Islet precursor cell (in vitro differentiated cells): Measurements from ENCODE around the gene AGAP1.

ENCODE experiments used
- DNase-seq: peaks from one replicate; pipeline ENCODE4 v3.0.0-alpha.2; 2018

Gene AGAP1

DNA sequence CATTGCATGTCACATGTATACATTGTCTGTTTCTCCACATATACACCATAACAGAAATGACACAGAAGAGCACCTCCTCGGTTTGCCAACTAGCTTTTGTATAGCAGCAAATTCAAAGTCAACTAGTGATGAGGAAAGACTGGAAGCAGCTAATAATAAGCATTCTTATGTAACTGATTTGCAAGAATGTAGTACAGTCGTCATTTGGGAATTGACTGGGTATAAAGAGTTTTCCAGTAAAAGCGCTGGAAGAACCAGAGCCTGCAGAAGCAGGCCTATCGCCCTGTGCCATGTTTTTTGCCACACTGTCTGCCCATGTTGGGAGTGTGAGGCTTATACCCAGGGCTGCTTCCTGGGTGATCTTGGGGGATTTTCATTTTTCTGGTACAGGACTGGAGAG, 363.8 kb downstream of the AGAP1 start:
- DNase-seq, result peak; percentile 11

DNA sequence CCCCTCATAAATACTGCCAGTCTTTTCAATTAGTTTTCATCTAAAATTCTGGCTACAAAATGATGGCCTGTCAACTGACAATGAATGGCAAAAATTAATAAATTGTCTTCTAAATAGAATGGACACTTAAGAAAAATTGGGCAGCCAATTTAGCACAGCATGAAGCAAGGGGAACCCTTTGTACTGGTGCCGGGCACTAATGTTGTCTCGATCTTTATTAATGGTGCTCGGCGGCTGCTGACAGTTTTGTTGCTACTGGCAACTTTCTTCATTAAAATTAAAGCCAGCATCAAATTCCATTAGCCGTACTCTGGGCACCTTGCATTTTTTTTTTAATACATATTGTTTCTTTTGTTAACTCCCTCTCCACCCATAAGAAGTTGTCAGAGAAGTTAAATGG, 365.0 kb downstream of the AGAP1 start:
- DNase-seq, result peak; percentile 4

DNA sequence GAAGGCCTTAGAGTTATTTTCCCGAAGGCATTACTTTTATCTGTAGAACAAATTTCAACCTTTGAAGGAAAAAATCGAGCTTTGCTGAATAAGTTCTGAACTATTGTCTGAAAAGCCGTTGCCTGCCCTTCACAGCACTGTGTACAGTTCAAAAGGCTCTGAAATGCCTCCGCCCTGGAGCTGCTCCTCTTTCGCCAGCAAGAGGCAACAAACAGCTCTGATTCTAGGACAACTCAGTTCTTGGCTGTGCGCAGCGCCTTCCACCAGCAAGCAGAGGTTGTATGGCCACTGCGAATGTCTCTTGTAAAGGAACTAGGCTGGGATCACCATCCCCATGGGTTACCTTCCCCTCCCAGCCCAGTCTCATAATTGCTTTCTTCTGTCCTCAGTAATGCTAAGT, 365.8 kb downstream of the AGAP1 start:
- peak; percentile 40 for DNase-seq

DNA sequence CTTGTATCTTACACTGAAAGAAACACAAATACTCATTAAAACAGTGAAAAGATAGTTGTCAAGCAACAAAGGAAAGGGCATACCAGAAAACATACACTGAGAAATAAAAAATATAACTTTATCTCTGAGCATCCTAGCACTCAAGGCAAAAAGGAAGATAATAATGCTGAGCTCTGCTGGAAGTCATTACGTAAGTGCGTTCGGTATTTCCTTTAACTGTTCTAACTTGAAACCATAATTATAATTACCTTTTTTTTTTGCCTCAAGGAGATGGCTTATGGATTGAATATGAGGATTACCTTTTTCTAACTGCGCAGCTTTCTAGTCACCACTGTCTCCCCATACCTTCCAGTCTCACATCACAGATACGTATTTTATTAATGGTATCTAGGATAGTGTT, 366.3 kb downstream of the AGAP1 start:
- no peak for DNase-seq

DNA sequence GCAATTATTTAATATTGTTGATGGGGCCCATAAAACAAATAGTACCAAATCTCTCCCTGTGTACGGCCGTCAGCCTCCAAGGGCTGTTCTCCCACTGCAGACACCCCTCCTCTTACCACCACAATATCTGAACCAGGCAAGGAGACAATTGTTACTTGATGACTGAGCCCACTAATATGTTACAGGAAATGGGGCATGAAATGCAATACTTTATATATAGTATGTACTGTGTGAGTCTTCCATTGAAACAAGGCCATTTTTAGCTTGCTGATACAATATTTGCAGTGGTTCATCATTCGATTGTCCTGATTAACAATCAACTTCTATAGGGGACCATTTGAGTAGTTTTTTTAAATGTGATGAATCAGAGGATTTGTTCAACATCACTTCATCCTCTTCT, 367.0 kb downstream of the AGAP1 start:
- peak; percentile 8 for DNase-seq

DNA sequence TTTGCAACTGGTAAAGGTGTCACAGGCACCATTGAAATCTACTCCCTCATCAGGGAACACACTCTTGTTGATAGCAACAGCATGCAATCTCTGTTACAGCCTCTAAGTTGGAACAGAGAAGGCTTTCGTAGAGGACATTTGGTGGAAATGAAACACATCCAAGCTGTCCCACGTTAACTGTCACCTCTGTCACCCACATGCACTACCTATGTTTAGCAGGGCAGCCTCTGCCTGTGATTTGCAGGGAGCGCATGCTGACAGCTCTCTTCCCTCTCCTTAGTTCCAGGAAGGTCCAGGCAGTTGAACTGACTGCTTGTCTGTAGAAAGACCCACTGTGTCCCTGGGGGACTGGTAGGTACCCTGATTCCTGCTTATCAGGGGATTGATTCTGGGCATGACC, 367.5 kb downstream of the AGAP1 start:
- peak; percentile 7 for DNase-seq

DNA sequence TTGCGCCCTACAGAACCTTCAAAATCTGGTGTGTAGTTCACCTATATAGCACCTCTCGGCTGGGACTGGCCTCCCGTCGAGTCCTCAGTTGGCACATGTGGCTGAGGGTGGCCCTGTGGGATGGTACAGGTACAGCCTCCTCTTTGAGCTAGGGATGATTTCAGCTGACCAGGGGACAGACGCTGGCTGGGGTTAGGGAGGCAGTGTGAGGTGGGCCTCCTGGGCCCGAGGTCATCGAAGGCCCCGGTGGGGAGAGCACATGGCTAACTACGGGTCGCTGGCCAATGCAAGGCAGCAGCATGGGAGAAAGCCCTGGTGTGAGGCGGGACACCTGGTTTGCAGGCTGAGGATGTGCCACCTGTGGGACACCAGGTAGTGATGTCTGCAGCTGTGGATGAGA, 369.6 kb downstream of the AGAP1 start:
- DNase-seq, result no peak

DNA sequence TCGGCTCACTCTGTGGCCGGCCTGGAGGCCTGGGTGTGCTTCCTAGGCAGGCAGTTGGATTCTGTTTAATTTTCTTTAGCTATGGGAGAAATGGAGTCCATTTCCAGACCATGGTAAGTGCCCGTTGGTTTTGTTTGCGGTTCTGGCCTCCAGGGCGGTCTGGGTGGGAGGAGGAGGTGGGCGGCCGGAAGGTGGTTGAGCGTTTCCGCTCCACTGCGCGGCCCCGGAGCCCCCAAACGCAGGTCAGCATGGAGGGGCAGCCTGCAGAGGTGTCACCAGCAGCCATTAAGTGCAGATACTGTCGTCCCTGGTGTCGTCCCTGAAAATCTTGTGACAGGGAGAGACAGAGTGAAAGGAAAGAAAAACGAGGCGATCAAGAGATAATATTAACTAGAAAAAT, 370.5 kb downstream of the AGAP1 start:
- no peak for DNase-seq

DNA sequence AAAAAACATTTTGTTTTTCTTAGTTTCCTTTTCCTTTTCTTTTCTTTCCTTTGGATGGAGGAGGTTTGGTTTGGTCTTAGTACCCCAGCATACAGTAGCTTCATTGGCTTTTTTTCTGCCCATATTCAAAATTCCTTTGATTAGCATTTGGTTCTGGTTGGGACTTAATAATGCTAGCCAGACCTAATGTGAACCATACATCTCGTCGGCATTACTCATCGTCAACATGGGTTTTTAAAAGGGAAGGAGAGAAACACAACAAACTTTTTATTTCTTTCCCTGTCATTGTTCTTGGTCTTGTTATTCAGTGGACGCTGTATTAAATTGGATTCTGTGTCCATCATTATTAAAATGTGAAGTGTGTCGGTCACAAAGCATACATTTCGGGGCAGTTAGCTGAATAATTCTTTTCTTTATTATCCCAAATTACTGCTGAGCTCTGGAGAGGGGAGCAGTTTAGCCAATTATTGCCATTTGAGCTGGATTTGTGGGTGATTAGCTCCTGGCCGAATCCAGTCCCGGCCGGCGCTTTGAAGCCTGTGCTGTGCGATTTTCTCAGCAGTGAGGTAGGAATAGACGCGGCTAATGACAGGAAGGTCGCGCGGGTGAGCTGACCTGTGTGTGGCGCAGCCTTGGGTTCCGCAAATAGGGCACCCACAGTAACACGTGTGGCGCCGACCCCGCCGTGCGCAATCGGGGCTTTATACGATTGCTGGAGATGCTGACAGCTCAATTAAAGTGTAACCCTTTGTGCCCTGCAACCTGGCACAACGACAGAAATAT, 371.1 kb downstream of the AGAP1 start:
- no peak for DNase-seq

DNA sequence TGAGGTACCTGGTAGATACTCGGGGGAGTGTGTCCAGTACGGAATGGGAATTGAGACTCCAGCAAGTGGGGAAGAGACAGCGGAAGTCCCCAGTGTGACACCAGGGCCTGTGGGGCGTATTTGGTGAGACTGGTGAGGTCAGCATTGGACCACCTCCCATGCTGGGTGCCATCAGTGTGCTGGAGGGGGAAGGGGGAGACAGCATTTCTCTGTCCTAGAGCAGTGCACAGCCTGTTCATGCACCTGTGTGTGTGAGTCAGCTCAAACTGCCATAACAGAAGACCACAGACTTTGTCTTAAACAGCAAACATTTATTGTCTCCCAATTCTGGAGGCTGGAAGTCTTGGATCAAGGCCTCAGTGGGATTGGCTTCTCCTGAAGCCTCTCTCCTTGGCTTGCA, 372.5 kb downstream of the AGAP1 start:
- no peak for DNase-seq

DNA sequence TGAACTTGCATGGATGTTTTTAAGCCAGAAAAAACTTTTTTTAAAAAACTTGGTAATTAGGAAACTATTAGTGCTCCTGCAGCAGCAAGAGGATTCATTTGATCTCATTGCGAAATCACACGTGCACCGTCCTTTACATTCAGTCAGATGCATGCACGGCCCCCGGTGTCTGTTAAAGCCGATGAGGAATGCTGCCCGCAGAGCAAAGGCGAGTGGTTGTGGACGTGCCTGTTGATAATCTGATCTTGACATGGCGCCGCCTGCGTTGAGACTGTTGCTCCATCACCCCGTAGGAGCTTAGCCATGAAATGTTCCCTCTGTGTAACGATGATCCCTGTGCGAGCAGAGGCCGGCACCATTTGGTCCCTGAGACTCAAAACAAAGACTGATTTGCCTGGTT, 374.4 kb downstream of the AGAP1 start:
- no peak for DNase-seq

DNA sequence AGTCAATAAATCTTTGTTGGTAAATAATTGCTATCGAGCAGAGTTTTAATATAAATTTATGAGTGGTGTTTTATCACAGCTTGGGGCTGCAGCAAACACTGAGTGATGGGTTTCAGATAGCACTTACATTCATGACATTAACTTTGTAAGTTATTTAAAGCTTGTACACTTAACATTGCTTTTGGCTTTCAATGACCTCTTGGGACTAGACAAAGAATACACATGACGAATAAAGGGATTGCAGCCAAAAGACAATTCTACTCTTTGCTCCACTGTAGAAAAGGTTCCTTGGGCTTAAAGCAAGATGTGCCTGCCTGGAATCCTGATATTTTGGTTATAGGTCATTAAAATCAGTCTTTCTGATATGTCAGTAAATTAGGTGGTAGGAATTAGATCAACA, 374.8 kb downstream of the AGAP1 start:
- no peak for DNase-seq

DNA sequence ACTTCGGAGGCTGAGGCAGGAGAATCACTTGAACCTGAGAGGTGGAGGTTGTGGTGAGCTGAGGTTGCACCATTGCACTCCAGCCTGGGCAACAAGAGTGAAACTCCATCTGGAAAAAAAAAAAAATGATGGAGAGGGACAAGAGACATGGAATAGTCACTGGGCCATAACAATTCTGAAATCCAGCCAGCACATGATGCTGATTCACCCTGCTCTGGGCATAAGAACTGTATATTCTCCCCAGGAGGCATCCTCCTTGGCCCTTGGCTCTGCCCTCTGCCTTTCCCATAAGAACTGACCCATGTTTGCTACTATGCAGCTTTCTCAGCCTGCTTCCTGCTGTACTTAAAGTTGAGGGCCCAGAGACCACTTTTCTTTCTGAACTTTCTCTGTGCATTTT, 376.7 kb downstream of the AGAP1 start:
- DNase-seq, result no peak

DNA sequence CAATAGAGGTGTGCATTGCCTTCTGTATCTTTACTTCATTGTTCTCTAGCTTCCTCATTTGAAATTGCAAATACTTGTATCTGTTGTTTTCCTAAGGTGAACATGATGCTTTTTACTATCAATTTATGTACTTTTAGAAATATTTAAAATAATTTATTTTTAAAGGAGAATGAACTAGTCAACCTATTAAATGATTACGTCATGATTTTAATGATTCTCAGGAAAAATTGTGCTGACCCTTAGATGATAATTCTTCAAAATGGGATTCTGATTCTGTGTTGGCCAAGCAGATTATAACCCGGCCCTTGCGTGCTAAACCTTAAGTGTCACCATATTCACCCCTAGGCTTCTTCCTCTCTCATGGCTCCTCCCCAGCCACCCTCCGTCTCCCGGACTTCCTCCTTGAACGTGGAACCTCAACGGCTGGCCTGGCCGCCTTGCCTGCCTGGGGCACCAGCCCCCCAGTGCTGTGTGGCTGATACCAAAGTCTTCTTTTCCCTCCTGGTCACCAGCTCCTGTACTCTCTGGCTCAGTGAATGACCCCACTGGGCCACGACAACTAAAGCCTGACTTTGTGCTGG, 382.3 kb downstream of the AGAP1 start:
- no peak for DNase-seq

DNA sequence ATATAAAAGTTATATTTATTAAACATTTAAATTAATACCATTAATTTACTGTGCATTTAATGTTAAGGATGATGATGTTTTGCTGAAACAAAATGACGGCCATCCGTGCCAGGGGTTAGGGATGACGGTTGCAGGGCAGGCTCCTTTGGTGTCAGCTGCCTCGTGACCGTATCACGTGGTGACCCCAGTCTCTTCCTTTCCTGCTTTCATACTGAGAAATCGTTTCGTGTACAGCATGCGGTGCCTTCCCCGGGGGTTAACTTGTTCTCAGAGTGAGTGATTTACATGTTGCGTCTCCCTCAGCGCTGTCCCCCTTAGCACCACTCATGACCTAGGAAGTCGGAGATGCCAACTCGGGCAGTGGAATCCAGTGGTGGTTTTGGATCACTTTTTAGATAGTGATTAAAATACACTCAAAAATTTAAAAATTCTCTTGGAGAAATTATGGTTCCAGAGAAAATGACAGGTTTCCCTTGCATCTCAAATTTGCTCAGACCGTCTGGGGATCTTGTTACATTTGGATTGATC, 383.5 kb downstream of the AGAP1 start:
- no peak for DNase-seq

DNA sequence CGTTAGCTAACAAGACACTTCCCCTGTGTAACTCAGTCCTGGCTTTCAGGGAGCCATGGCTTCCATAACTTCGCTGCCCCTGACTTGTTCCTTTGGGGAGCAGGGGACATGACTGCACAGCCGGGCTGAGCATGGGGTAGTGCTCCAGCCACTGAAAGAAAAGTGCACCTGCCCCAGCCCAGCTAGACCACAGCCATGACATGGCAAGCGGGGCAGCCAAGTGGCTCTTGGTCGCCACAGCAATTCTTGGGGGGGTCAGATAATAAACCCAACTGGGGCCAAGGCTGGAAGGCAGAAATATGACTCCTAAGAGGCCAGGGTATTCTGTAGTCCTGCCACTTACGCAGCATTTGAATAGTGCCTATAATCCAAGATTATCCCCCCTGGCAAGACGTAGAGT, 385.3 kb downstream of the AGAP1 start:
- no peak for DNase-seq

DNA sequence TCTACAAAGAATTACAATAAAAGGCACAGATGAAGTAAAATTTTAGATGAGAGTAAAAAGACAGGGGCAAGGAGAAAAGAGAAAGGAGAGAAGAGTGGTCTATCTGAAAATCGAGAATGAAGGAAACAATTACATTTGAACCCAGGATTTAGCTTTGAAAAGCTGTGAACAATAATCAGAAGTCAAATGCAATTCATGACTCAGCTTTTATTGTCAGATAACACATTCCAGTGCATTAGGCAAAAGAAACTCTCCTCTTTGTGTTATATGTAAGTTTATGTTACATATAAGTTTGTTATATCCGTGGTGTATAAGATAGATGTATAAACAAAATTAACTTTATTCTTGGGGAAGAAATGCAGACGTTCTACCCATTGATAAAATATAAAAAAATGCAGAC, 389.8 kb downstream of the AGAP1 start:
- no peak for DNase-seq

DNA sequence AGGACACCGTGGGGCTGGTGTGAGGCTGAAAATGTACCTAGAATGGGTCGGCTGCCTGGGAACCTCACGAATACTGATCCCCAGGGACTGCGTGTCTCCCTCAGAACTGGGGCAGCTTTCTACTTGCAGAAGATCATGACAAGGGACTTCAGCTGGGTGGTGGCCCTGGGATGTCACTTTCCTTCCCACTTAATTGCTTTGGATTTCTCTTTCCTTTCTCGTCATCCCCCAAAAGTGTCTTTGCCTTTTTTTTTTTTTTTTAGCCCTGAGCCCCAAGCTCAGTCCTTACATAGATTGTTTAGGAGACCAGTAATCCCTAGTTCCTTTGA, 395.4 kb downstream of the AGAP1 start:
- DNase-seq, result no peak

DNA sequence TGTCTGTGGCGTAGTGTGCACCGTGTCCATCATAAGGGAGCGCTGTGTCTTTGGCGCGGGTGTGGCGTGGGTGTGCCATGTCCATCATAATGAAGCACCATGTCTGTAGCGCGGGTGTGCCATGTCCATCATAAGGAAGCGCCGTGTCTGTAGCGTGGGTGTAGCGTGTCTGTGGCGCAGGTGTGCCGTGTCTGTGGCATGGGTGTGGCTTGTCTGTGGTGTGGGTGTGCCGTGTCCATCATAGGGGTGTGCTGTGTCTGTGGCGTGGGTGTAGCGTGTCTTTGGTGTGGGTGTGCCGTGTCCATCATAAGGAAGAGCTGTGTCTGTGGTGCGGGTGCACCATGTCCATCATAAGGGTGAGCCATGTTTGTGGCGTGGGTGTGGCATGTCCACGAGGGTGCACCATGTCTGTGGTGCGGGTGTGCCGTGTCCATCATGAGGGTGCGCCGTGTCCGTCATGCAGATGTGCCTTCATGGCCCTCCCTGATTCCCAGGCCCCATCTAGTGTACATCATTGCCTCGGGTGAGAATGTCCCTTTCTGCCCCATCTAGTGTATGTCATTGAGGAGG, 399.4 kb downstream of the AGAP1 start:
- DNase-seq, result peak; percentile 22

DNA sequence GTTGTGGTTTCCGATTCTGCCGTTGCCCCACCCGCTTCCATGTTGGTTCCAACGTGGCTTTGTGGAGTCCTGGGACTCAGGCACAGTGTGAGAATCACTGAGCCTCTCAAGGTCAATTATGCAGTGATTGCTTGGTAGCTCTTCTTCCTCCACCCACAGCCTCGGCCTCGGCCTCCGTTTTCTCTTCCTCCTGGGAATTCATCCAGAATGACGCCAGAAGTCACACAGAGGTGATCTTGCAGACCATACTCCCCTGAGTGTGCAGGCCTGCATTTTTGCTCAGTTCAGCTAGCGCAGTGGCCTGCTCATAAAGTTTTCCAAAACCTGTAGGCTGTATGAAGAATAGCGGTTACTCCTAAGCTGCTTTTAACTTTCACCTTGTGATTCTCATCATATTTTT, 401.0 kb downstream of the AGAP1 start:
- peak; percentile 38 for DNase-seq

DNA sequence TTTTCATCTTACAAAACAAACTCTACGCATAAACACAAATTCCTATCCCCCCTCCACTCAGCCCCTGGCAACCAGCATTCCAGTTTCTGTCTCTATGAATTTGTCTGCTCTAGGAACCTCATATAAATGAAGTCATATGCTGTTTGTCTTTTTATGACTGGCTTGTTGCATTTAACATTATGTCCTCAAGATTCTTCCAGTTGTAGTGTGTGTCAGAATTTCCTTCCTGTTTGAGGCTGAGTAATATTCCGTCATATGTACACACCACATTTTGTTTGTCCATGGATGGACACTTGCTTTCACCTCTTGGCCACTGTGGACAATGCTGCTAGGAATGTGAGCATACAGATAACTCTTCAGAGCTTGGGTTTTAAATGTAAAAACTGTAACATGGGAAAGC, 402.2 kb downstream of the AGAP1 start:
- peak; percentile 1 for DNase-seq

DNA sequence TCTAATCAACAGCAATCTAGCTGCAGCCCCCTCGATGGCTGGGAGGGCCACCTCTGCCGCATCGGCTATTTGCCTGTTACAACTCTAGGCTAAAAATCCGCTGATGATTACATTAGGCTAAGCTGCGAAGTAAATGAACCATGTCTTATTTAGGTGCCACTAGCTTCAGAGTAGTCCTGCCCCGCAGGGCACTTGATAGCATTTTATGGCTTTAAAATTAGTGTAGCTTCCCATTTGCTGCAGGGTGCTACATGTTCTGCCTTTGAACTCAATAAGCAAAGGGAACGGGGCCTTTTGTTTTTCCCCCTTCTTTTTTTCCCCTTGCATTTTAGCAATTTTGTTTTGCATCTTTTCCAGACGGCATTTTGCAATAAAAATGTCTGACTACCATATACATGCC, 404.1 kb downstream of the AGAP1 start:
- peak; percentile 41 for DNase-seq

DNA sequence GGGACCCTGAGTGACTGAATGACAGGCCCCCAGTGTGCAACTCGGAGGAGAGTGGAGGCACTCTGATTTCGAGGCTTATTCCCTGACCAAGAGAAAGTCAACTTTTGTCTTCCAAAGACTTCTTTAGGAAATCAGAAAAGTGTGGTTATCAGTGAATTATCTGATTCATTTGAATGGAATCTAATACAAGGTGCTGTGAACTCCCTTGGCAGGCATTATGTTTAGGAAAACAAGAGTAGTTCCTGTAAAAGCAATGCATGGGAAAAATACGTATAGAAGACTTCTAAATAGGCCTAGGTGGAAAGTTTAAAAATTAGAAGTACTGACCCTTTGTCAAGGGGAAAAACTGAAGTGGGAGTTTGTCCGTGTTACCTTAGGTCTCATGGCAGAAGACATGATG, 404.9 kb downstream of the AGAP1 start:
- no peak for DNase-seq

DNA sequence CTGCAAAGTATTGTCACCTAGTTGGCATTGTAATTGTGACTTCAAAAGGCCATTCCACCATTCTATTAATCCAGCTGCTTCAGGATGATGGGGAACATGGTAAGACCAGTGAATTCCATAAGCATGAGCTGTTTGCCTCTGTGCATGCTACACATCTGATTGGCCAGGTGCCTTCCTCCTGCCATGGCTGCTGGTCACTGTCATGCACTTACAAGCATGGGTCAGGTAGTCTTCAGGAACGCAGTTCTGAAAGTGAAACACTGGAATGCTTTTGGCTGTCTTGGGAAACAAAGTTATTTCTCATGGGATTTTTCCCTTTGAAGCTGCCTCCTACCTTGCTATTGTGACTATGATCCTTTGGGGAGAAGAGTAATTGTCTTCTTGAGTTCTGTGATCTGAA, 406.8 kb downstream of the AGAP1 start:
- DNase-seq, result peak; percentile 73

DNA sequence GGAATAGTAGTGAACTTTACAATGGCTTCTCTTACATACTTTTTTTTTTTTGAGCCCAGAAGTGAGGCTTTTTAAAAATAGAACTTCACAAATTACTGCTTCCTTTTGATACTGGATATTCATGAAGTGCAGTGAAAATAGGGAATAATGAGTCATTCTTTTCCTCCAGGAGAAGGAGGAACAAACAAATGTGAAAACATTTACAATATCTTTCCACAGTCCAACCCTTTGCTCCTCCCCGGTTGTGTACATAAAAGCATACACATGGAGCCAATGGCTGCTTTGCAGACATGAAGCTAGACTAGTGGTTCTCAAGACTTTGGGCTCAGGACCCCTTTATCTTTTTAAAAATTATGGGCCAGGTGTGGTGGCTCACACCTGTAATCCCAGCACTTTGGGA, 407.4 kb downstream of the AGAP1 start:
- DNase-seq, result no peak
